ENCODE measurements around the gene OR2H2. TPM values are rescaled to one million over a fixed set of nuclear protein-coding genes. Genes with fewer than 3 reads are reported as not detected.

Gene OR2H2
- total RNA-seq, 1 experiment from 2014 or later, result not detected

DNA sequence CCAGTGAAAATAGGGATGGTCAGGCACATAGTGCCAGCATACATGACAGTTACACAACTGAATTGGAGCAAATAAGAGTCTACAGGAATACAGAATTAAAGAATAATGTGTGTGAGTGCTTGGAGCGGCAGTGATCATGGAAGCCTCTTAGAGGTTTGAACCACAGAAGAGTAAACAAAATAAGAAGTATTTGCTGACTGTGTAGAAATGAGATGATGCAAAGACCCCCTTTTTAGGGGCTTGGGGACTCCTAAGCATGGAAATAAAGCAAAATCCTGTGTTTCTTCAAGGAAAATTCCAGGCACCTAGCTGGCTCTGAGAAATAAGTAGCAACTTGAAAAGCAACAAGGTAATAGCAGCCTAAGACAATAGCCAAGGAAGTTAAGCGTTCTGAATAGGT lies 6.8 kb downstream of the OR2H2 start:
- no peak for DNase-seq (ENCODE audit: low read depth)

DNA sequence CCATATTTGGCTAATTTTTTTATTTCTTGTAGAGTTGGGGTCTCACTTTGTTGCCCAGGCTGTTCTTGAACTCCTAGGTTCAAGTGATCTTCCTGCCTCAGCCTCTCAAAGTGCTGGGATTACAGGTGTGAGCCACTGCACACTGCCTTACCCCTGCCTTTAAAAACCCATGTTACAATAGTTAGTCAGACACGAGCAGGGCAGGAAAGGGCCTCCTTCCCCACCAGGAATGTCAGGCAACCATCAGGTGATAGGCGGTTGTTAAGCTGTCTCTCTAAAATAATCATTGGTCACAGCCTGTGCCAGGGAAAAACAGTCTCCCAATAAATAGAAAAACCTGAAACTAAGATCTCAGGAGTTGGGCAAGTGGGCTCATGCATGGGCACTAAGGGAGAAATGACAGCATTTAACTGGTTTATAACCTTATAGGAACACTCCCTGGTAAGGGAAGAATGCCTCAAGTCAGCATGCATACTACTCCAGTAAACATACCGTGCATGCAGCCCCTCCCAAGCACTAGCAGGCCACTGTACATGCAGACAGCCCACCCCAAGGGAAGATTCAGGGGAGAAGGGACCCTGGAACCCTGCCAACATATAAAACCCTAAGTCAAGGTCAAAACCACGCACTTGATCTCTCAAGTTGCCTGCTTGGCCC lies 8.4 kb downstream of the OR2H2 start:
- no peak for DNase-seq (ENCODE audit: low read depth)

DNA sequence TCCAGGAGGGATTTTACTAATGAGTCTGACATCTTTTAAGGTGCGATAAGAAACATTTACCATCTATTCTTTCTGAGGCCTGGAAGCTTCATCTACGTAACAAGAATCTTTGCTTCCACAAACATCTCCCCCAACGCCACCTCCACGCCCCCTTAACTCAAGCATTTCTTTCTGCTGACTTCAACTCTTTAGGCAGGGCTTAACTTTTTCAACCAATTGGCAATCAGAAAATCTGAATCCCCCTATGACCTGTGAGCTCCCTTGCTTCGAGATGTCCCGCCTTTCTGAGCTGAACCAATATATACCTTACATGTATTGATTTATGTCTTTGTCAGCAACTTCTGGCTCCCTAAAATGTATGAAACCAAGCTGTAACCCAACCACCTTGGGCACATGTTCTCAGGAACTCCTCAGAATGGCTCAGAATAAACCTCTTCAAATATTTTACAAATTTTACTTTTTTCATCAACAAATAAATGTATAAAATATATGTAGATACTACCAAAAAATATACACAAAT lies 11.5 kb downstream of the OR2H2 start:
- no peak for DNase-seq (ENCODE audit: low read depth)

DNA sequence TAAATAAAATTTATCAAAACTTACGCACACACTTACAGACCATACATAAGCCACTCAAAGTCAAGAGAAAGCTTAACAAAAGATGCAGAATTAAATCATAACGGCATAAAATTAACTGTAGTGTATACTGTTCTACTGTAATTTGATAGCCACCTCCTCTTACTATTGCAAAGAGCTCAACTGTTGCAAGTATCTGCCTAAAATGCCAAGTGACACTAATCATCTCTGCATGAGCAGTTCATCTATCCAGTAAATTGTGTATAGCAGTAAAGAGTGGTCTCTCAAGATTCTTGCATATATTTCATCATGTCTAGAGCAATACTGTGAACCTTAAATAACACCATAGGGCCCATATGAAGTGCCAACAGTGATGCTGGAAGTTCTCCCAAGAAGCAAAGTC lies 12.3 kb downstream of the OR2H2 start:
- DNase-seq (ENCODE audit: low read depth), result no peak

DNA sequence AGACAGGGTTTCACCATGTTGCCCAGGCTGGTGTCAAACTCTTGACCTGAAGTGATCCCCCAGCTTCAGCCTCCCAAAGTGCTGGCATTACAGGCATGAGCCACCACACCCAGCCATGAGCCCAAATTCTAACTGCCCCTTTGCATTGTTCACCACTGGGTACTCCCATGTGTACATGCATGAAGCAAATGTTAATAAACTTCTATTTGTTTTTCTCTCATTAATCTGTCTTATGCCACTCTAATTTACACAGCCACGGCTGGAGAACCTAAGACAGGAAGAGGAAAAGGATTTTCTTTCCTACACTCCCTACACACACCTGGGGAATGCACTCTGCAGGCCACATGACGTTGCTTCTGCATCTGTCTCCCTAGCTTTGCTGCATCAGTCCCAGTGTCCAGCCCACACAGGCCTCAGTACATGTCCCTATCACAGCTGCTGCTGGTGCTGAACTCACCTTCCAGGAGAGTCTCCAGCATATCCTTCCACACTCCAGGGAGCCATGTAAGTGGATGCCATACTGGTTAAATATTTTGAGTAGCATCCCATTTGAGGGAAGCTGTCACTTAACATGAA lies 13.3 kb downstream of the OR2H2 start:
- no peak for DNase-seq (ENCODE audit: low read depth)

DNA sequence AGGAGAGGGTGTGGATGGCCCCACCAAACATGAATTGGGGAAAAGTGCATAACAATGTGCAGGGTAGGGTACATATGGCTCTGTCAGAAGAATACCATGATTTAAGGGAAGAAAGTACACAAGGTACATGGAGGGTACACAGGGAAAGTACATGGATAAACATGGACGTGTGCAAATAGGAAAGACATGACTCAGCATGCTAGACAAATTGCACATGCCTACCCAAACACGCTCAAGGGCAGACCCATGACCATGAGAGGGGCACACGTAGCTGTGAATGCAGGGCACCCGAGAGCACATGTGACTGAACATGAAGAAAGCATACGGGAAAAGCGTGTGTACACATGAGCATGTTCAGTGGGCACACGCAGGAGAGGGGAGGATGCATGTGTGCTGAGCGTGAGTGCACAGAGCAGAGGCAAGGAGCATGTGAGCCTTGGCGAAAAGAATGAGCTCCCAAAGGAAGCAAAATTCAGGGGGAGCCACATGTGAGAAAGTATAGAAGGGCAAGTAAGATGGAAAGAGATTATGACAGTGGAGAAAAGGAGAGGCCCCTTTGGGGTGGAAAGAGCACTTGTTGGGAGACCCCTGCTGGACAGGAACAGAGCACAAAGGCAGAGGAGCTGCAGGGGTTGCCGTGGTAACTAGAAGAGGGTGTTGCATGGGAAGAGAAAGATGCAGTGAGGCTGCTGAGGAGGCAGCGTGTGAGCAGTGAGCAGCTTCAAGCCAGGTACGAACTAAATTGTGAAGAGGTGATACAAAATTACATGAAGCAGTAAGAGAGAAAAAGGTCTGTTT lies 17.8 kb downstream of the OR2H2 start:
- DNase-seq (ENCODE audit: low read depth), result peak; percentile 23

DNA sequence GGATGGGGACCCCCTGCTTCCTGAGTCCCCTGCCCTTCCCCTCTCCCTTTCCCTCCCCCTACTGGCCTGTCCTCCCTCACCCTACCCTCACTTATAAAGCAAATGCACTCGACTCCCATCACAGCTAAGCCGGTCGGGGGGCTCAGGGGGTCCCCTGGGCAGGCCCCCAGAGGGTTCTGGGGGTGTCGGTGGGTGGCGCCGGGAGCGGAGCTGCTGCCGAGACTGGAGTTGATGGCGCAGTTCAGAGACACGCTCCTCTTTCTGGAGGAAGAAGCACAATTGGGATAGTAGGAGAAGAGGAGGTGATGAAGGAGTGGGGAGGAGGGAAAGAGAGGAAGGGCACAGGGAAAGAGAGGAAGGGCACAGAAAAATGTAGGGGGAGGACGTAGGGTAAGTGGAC lies 18.5 kb downstream of the OR2H2 start:
- no peak for DNase-seq (ENCODE audit: low read depth)

DNA sequence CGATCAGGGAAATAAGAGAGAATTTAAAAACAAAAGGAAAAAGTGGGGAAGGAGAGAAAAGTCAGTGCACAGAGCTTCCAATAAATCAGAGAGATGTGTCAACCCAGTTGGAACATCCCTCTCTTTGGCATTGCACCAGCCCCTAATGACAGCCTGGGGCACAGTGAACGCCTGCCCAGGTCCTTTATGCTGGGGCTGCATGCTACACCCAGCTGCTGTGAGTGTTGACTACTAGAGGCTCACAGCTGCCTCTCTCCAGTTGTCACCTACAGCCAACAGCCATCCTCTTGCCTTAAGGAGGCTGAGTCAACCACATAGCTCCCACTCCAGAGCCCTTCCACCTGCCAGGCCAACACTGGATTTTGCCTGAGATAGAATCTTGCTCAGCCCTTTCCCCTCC lies 19.0 kb downstream of the OR2H2 start:
- no peak for DNase-seq (ENCODE audit: low read depth)

DNA sequence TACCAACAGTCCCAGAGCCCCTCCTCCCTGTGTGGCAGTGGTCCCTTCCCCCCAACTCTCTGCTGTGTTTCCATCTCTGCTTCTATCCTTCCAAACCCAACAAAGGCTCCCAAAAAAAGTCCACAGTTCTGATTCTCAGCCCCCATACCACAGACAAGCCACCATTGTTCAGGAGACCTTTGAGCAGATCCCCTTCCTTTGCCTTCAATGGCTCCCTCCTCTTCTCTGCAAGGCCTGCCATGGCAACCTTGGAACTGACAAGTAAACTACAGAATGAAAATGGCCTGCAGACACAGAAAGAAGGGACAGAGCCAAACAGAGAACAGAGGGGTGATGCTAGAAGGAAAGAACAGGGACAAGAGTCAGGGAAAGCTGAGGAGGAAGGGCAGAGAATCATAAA lies 23.2 kb downstream of the OR2H2 start:
- DNase-seq (ENCODE audit: low read depth), result no peak

DNA sequence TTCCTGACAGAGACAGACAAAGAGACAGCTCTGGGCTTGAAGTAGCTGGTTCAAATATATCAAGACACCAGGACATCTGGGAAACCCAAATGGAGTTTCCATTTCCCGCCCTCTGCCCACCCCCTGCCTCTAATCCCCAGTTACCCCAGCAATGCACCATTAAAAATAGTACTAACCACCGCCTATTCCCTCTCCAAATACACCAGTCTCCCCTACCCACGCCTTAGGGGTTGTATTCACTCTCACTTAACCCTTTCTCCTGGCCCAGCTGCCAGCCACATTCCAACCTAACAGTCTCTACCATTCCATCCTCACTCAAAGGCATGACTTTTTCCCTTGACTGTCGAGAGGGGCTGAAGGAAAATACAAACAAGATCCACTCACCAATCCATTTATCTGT lies 25.6 kb downstream of the OR2H2 start:
- DNase-seq (ENCODE audit: low read depth), result no peak

DNA sequence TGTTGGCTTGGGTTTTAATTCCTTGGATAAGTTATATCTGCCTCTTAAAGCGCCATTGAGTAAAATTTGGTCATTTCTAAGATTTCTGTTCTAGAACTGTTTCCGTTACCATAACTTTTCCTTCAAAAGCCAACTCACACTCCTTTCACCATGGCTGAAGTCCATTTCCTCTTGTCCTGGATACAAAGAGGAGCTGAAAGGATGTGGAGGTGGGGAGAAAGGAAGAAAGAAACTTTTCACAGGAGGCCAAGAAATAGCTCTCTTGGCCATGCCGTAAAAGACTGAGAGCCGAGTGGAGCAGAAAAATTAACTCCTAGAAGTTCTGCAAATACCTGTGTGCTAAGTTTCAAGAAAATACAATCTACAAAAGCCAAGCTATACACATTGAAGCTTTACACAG lies 26.5 kb downstream of the OR2H2 start:
- no peak for DNase-seq (ENCODE audit: low read depth)

DNA sequence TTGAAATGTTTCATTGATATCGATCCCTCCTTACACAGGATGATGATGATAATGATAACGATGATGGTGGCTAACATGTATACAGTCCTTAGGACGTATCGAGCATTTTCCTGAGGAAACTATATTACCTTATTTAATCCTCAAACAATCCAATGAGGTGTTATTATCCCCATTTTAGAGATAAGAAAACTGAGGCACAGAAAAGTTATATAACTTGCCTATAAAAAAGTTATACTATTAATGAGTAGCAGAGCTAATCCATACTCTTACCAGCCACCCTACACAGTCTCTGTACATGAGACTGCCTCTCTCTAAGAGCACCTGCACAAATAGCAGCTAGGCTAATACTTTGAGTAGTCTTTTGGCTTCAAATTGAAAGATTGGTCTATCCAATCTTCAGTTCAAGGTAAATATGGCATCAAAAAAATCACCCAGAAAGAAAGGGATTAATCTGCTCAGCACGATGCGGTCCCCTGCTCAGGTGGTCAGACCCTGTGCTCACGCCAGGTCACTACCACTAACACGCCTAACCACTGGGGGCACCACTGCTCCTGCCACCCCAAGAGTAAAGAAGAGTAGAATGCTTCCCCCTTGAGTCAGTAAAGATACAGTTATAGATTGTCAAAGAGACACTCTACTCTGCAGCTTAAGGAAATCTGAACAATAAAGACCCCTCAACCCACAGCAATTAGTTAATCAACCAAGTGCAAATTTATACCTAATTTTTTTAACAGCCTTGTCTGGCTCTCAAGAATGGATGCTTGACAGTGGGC lies 33.0 kb downstream of the OR2H2 start:
- DNase-seq (ENCODE audit: low read depth), result no peak

DNA sequence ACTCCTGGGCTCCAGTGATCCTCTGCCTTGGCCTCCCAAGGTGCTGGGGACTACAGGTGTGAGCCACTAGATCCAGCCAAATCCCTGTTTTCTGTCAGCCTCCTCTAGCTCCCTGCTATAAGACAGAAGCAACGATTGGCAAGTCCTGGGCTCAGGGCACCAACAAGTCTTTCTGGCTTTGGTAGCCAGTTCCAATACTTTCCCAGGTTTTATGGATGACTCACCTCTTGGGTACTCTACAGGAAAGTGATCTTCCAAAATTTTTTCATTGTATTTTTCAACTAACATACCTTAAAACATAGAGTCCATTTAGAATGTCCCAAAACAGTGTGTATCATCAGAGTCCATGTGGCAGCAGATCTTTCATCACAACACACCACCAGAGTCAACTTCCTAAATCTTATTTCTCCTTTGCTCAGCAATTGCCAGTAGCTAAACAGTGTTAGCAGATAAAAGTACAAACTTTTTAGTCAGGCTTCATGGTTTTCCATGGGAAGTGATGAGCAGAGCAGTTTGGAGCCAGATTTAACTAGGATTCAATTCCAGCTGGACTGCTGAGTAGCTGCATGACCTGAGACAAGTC lies 34.7 kb downstream of the OR2H2 start:
- DNase-seq (ENCODE audit: low read depth), result no peak

DNA sequence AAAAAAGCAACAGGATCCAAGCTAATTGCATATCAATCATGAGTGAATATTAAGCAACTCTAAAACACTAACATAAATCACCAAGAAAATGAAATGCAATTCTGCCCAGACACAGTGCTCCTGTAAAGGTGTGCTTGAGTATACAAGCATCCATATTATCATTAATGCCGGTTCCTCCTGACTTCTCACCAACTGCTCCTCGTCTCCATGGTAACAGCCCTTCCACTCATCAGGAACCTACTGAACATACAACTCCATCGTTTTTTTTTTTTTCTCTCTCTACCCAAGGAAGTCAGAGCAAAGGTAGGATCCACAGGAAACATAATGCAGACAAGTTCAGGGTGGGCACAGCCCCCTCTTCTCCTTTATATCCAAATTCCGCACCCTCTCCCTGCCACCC lies 35.7 kb downstream of the OR2H2 start:
- DNase-seq (ENCODE audit: low read depth), result no peak

DNA sequence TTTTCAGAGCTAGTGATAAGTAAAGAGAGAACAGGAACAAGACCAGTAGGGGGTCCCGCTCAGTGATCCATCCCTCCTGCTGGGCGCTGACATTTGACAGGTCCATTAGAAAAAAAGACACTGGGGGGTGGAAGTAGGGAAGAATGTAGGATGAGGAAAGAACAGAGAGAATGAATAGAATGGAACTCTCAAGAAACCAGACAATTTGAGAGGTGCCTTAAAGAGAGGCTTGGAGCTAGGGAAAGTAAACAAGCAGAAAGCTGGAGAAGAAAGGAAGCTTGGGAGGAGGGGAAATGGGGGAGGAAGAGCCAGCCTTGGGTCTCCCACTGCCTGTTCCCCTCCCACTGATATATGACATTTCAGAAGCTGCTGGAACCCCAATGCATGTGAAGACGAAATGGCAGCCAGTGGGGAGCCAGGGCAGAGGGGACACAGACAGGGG lies 39.6 kb downstream of the OR2H2 start:
- no peak for DNase-seq (ENCODE audit: low read depth)

DNA sequence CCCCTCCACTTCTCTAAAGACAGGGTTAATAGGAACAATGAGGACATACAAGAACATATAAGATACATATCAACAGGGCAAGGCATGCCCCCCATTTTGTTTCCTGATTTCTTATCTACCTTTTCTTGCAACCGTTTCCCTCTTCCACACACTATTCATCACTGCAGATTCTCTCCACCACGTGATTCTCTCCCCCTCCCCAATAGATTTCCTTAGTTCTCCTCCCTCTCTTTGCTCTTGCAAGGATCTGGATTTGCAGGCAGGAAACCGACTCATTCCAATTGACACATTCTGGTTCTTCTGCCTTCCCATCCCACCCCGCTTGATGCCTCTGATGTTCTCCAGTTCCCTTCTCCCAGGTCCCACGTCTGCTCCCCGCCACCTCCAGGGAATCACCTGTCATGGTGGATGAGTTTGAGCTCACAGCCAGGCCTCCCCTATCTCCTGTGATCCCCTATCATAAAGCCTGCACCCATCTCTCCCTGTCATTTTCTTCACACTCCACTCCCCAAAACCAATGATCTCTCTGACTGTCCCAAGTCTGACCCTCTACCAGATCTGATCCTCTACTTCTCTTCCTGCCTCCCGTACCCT lies 40.5 kb downstream of the OR2H2 start:
- DNase-seq (ENCODE audit: low read depth), result no peak

DNA sequence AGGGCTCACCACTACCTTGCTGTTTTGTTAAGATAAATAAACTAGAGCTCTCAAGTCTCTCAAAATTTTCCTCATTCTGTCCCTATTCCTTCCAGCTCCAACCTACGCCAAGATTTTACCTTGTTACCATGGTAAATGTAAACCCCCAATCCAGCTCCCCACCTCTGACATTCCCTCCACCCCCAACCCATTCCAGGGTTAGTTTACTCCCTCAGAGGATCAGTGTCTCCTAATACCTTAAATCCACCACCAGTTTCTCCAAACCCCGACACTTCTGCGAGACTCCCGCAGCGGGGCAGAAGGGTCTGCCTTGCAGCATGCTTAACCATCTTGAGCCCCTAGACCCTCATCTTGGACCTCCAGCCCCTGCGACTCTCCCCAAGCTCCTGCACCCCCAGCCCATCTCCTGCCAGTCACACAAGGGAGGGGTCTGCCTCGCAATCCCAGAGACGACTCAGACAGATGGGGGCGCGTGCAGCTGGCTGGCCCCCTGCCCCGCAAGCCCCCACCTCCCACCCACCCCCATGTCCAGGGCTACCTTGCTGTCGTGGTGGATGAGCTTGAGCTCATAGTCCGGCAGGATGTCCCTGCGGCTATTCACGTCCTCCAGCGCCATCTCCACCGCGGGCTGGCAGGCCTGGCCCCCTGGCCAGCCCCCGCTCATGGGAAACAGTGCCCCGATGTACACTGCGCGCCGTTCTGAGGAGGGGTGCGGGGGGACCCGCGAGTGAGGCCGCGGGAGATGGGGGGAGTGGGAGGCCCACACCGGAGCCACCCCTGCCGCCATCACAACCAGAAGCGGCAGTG lies 42.2 kb downstream of the OR2H2 start:
- no peak for DNase-seq (ENCODE audit: low read depth)

DNA sequence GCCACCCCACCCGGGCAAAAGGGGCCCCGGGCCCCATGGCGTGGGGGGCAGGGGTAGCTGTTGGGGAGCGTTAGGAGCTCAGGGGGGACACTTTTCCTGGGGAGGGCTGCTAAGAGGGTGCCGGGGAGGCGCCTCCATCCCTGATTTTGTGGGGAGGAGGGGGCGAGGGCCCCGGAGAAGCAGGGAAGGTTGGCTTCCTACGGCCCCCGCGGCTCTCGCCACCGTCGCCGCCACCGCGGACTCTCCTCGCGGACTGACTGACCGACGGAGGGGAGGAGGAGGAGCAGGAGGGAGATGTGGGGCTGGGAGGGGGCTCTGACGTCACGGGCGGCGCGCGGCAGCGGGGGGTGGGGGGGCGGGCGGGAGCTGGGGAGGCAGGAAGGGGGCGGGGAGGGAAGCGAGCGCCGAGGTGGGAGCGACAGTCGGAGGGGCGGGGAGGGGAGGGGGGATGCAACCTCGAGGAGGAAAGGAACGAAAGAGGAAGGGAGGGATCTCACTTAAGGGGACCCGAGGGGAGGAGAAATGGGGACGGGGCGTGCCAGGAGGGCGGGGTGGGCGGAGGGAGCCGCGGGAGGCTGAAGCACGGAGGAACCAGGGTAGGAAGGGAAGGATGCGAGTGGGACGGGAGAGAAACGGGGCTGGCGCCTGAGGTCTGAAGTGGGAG lies 43.0 kb downstream of the OR2H2 start:
- DNase-seq (ENCODE audit: low read depth), result peak; percentile 72

DNA sequence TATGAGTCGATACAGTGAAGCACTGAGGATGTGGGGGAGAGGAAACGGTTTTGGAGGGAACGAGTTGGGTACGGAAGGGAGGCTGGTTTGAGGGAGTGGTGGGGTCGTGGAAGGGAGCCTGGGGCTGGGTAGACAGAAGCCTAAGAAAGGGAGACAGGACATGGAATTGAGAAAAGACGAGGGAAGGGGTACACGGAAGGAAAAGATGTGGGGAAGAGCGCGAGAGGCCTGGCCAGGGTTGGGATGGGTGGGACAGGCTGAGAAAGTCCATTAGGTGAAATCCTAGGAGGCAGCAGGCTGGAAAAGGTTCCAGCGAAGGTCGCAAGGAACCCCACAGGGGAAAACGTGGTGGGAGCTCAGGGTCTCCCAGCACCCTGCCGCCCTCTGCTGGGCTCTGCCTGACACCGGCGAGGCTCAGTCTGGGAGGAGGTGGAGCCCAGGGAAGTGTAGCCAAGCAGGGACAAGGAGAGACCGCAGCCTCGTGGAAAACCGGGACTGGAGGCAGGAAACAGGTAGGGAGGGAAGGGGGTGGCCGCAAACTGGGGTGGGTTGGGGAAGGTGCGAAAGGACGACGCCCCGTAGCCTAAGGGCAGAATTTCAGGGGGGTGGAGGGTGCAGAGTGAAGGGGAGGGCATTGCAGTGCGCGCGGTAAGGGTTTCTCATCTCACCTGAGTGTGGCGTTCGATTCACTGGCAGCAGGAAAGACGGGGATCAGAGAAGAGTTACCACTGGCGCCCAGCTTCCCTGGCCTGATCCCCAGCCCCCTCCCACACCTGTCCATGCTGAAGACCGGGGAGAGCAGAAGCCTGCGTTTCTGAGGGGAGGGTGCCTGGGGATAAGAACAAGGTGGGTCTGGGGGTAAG lies 43.7 kb downstream of the OR2H2 start:
- peak; percentile 71 for DNase-seq (ENCODE audit: low read depth)
